ENCODE results near the gene LARP1B.
"Not testable (repeated sequence)": the region's sequence is repeated elsewhere in the genome, so short reads cannot be mapped to it uniquely, and the experiment has no call there.

Gene LARP1B

DNA sequence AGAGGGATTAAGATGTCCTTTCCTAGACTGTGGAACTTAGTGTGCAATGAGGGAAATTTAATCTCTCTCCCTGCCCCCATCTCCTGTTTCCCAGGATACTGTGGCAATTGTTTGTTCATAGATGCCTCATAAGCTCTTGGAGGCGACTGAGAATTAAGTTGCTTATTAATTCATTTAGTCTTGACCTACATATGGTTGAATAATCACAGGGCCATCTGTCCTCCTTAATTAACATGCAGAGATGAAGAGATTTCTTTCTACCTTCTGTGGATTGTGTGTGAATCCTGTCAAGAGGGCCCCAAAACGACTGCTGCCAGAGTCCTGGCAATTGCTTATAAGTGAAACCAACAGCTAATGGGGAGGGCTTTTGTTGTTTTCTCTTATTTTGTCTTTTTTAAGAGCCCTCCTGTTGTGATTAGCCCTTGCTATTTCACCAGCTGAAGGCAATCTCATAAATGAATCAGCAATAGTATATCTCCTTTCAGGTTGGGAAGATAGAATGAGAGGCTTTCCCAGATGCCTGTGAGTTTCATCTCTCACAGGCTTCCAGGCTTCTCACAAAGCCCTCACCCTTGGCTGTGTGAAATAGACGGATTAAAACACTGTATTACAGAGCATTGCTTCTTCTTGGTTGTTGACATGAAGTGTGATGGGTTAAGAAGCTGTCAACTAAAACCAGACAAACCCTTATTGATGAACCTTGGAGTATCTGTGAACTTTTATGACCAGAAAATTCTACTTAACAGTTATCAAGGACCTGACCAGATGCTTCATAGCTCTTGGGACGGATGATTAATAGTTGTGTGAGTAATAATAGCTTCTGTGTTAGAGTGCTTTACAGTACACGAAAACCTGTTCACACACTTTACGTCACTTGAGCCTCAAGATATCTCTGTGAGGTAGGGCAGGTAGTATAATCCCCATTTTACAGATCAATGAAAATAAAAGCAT lies 168.0 kb downstream of the LARP1B start:
- no peak for DNase-seq

GRCh38 chr4:128232719-128233118 lies 171.6 kb downstream of the LARP1B start:
- no peak for DNase-seq

GRCh38 chr4:128234836-128235235 lies 173.7 kb downstream of the LARP1B start:
- no peak for DNase-seq

DNA sequence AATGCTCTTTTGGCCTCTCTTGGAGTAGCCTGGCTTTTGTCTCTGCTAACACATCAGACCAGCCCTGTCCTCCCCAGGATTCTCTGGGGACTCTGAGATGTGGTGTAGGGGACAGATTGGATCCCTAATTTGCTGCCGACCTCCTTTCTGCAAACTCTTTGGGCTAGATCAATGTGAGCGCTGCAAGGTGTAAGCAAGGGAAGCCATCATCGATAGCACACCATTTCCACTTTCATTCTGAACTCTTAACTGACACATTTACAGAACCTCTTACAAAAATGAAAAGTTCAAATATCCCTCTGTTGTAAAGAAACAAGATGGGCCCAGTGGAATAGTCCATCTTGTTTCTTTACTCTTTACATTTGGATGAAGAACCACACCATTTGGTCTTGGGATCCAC lies 179.9 kb downstream of the LARP1B start:
- DNase-seq, result no peak

DNA sequence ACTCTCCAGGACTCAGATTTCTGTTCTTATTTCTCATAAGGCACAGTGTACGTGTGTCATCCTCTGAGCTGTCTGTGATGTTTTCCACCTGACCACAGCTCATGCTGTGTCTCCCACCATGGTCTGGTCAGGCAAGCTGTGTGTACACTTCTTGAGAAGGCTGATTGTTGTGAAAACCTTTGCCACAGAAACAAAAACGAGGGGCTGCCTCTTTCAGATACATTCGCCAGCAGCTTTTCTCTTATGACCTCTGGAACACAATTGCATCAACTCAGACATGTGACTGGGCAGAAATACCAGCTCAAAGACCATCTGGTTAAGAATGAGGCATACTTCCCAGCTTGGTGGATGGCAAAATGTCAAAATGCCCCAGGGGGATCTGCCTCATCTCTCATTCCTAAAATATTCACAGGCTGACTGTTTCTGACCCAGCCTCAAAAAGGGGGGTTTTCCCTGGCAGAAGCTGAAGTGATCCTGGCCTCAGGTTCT lies 180.4 kb downstream of the LARP1B start:
- DNase-seq, result no peak

- DNase-seq, result no peak
These were observed 180.9 kb downstream of the LARP1B start for GRCh38 chr4:128241981-128242380.

DNA sequence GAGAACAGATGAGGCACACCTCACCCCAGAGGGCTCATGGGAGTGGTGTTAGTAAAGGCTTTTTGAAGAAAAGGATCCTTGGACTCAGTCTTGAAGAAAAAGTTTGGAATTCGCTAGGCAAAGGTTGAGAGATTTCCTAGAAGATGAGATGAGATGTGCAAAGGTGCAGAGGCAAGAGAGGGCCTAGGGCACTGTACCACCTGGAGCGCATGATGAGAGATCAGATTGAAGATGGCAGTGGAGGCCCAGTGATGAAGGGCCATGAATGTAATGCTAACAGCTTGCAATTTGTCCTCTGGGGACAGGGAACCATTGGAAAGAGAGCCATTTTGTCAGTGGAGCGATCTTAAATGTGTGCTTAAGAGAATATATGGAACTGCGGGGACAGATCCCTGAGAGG lies 181.5 kb downstream of the LARP1B start:
- DNase-seq, result no peak

DNA sequence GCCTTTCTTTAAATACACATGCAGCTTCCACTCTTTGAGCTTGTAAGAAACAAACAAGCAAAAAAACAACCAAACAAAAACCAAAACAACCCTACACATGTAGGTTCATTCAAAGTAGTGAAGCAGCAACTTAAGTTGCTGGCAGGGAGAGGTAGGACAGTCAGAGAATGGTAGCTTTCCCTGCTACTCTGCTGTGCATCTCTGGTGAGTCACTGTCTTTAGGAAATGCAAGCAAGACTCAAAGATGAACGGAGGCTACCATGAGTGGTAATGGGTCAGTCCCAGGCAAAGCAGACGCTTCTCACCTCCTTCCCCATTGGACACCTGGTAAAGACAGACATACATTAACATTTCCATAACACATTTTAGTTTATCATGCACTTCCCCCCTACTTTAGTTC lies 183.3 kb downstream of the LARP1B start:
- no peak for DNase-seq

- not testable (repeated sequence) for DNase-seq
These were observed 184.3 kb downstream of the LARP1B start for GRCh38 chr4:128245391-128245790.

- no peak for DNase-seq
These were observed 186.8 kb downstream of the LARP1B start for GRCh38 chr4:128247906-128248305.

DNA sequence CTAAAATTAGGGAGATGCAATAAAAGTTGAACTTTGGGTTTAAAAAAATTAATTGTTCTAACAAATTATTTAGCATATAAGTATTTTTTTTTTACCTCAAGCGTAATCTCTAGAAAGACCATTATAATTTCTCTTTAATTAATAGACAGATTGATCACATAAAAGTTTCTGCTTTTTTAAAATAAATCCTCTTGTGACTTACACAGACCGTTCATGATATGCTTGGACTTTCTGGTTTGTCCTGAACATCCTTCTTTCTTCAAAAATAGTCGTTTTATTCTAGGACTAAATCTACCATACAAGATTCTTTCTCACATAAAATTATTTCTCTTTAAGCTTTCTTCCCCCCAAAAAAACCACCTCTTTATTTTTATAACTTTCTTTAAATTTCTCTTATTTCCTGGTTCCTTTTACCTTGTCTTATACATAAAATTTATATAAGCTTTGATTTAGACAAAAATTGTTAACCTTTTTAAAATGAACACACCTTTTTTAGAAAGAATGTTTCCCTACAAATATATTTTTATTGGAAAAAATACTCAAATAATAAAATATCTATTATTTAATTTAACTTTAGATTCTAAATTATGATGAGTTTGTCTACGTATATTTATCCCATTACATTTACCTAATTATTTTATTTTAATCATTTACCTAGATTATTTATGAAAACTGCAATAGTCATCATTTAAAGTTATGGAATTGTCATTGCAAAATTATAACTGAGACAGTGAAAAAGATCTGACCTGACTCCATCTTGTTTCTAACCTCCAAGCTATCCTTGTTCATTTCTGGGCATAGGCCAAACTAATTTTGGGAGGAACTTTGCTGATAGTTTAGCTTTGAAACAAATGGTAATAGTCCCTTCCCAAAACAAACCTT lies 188.9 kb downstream of the LARP1B start:
- DNase-seq, result no peak

DNA sequence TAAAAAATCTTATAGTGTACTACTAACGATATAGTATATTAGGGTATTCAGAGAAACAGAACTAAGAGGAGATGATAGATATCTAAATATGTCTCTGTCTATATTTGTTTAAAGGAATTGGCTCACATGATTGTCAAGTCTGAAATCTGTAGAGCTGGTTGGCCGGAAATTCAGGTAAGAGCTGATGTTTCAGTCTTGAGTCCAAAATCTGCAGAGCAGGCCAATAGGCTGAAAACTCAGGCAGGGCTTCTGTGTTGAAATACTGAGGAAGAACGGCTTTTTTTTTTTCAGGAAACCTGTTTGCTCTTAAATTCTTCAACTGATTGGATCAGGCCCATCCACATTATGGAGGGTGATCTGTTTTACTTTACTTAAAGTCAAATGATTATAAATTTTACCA lies 194.8 kb downstream of the LARP1B start:
- DNase-seq, result no peak

GRCh38 chr4:128256539-128256938 lies 195.4 kb downstream of the LARP1B start:
- DNase-seq, result no peak

DNA sequence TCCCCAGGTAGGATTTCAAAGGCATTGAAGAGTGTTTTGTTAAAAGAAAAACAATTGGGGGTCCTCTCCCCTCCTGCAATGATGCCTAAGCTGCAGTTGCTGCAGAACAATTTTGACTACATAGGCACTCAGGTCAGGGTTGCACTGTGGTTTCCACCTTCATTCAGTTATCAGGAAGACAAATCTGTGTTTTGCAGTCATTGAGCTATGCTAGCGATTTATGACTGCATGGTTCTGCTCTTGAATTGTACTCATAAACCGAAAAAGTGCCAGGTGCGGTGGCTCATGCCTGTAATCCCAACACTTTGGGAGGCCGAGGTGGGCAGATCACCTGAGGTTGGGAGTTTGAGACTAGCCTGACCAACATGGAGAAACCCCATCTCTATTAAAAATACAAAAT lies 197.1 kb downstream of the LARP1B start:
- not testable (repeated sequence) for DNase-seq

DNA sequence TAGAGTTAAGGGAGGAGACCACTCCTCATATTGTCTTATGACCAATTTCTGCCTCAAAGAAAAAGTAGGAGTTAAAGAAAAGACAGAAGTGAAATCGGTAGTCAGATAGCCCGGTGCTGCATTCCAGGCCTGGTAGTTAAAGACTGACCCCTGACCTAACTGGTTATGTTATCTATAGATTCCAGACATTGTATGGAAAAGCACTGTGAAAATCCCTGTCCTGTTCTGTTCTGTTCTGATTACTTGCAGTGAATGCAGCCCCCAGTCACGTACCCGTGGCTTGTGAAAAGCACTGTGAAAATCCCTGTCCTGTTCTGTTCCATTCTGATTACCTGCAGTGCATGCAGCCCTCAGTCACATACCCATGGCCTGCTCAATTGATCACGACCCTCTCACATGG lies 198.8 kb downstream of the LARP1B start:
- not testable (repeated sequence) for DNase-seq

All from stimulated activated CD8-positive, alpha-beta memory T cell treated with anti-CD3 and anti-CD28 coated beads, Interleukin-4, amount 100 ng/mL, for 48 hours (primary cell).